HG02678 (cell line): ENCODE results near the gene MVP.

Source experiments
- ATAC-seq: cut with Tn5 transposase; IDR thresholded peaks from one replicate; pipeline ENCODE4 v1.9.1; 2021; ENCODE audit warnings: mild to moderate bottlenecking, moderate library complexity; ENCODE audit not compliant: unreplicated experiment

The MVP gene

GRCh38 chr16:29840240-29840639 is 20.0 kb downstream of the MVP start:
- no peak for ATAC-seq

GRCh38 chr16:29841631-29842030 is 21.4 kb downstream of the MVP start:
- no peak for ATAC-seq

GRCh38 chr16:29842732-29843346 is 22.6 kb downstream of the MVP start:
- ATAC-seq: no peak

- no peak for ATAC-seq
Measured at GRCh38 chr16:29843931-29844330, 23.7 kb downstream of the MVP start.

GRCh38 chr16:29844575-29845331 is 24.5 kb downstream of the MVP start:
- ATAC-seq: no peak

- ATAC-seq: no peak
Measured at GRCh38 chr16:29845656-29846055, 25.4 kb downstream of the MVP start.

- ATAC-seq: peak; percentile 52
Measured at GRCh38 chr16:29848420-29849297, 28.4 kb downstream of the MVP start.

- no peak for ATAC-seq
Measured at GRCh38 chr16:29849505-29849904, 29.2 kb downstream of the MVP start.

GRCh38 chr16:29850998-29851397 is 30.7 kb downstream of the MVP start:
- ATAC-seq: no peak

GRCh38 chr16:29852654-29853053 is 32.4 kb downstream of the MVP start:
- no peak for ATAC-seq

GRCh38 chr16:29854520-29855100 is 34.3 kb downstream of the MVP start:
- no peak for ATAC-seq

GRCh38 chr16:29857133-29857760 is 37.0 kb downstream of the MVP start:
- ATAC-seq: no peak

- no peak for ATAC-seq
Measured at GRCh38 chr16:29858149-29858849, 38.0 kb downstream of the MVP start.

GRCh38 chr16:29858974-29859373 is 38.7 kb downstream of the MVP start:
- ATAC-seq: no peak

- ATAC-seq: no peak
Measured at GRCh38 chr16:29860218-29860617, 40.0 kb downstream of the MVP start.

GRCh38 chr16:29862383-29862883 is 42.2 kb downstream of the MVP start:
- peak; percentile 2 for ATAC-seq

GRCh38 chr16:29862884-29863668 is 42.8 kb downstream of the MVP start, which contains the start of gene CDIPT:
CDIPT (minus strand) TSS chr16:29863226; CDS start chr16:29862857, 369 bp downstream.
- ATAC-seq: peak; percentile 95

GRCh38 chr16:29863669-29863984 is 43.4 kb downstream of the MVP start:
- no peak for ATAC-seq

- ATAC-seq: no peak
Measured at GRCh38 chr16:29864205-29864604, 43.9 kb downstream of the MVP start.
